Muscle layer of duodenum (tissue), 2 donors: ENCODE results near the gene SREBF2.

ENCODE experiments used
- H3K27ac ChIP-seq: one replicate; pipeline ENCODE4 v1.7.0; 2013; ENCODE audit warnings: mild to moderate bottlenecking, low read length
- H3K27me3 ChIP-seq: one replicate; pipeline ENCODE4 v1.7.0; 2013; ENCODE audit warnings: low read depth, mild to moderate bottlenecking, control low read depth, low read length
- H3K36me3 ChIP-seq, 2 donors: one replicate each; pipeline ENCODE4 v1.7.0; 2013; ENCODE audit warnings: low read length in 2 of 2, control low read depth in 1 of 2, mild to moderate bottlenecking in 1 of 2; ENCODE audit not compliant: insufficient read depth in 2 of 2, control insufficient read depth in 1 of 2
- H3K4me1 ChIP-seq, 2 donors: one replicate each; pipeline ENCODE4 v1.7.0; 2013; ENCODE audit warnings: low read length in 2 of 2, mild to moderate bottlenecking in 2 of 2, control low read depth in 1 of 2, moderate library complexity in 1 of 2; ENCODE audit not compliant: insufficient read depth in 2 of 2, control insufficient read depth in 1 of 2
- H3K4me3 ChIP-seq, 2 donors: one replicate each; pipeline ENCODE4 v1.7.0; 2013; ENCODE audit warnings: low read length in 2 of 2, low read depth in 1 of 2, mild to moderate bottlenecking in 1 of 2
- H3K9me3 ChIP-seq, 2 donors: one replicate each; pipeline ENCODE4 v1.7.0; 2013; ENCODE audit warnings: low read length in 2 of 2, control low read depth in 1 of 2, mild to moderate bottlenecking in 1 of 2; ENCODE audit not compliant: control insufficient read depth in 1 of 2
- donor health status: healthy.

SREBF2 gene

GRCh38 chr22:41888627-41889200, 55.8 kb downstream of the SREBF2 start:
- H3K36me3 ChIP-seq: peaks cover 67 to 83% of the 10 kb centered on the region in 2 donors
- no peak overlapping the region for H3K27ac ChIP-seq
- H3K4me1 ChIP-seq: no peaks in the 10 kb centered on the region
- H3K27me3 ChIP-seq: no peaks in the 10 kb centered on the region
- no peaks in the 10 kb centered on the region for H3K9me3 ChIP-seq
- no peak overlapping the region for H3K4me3 ChIP-seq

GRCh38 chr22:41891407-41891806, 58.5 kb downstream of the SREBF2 start:
- H3K4me3 ChIP-seq: no peak overlapping the region
- no peaks in the 10 kb centered on the region for H3K27me3 ChIP-seq
- H3K9me3 ChIP-seq: no peaks in the 10 kb centered on the region
- no peaks in the 10 kb centered on the region for H3K4me1 ChIP-seq
- no peak overlapping the region for H3K27ac ChIP-seq
- peaks cover 54 to 82% of the 10 kb centered on the region in 2 donors for H3K36me3 ChIP-seq

- Histone ChIP-seq H3K36me3 (peaks cover 52 to 82% of the 10 kb centered on the region in 2 donors), H3K9me3 (no peaks in the 10 kb centered on the region), H3K27me3 (no peaks in the 10 kb centered on the region), H3K27ac (no peak overlapping the region), H3K4me1 (no peaks in the 10 kb centered on the region), H3K4me3 (no peak overlapping the region)
Measured at GRCh38 chr22:41892721-41893120, 59.8 kb downstream of the SREBF2 start.

GRCh38 chr22:41893591-41894375, 60.9 kb downstream of the SREBF2 start:
- Histone ChIP-seq H3K27ac (no peak overlapping the region), H3K4me3 (no peak overlapping the region), H3K36me3 (peaks cover 48 to 86% of the 10 kb centered on the region in 2 donors), H3K9me3 (no peaks in the 10 kb centered on the region), H3K27me3 (no peaks in the 10 kb centered on the region), H3K4me1 (no peaks in the 10 kb centered on the region)

GRCh38 chr22:41898645-41899044, 65.7 kb downstream of the SREBF2 start:
- Histone ChIP-seq H3K4me1 (no peaks in the 10 kb centered on the region), H3K9me3 (no peaks in the 10 kb centered on the region), H3K36me3 (peaks cover 51 to 90% of the 10 kb centered on the region in 2 donors), H3K4me3 (no peak overlapping the region), H3K27ac (no peak overlapping the region), H3K27me3 (no peaks in the 10 kb centered on the region)

- H3K4me1 ChIP-seq: no peaks in the 10 kb centered on the region
- no peaks in the 10 kb centered on the region for H3K27me3 ChIP-seq
- H3K27ac ChIP-seq: no peak overlapping the region
- H3K4me3 ChIP-seq: no peak overlapping the region
- H3K9me3 ChIP-seq: no peaks in the 10 kb centered on the region
- H3K36me3 ChIP-seq: peaks cover 51 to 91% of the 10 kb centered on the region in 2 donors
Measured at GRCh38 chr22:41899110-41899509, 66.2 kb downstream of the SREBF2 start.

GRCh38 chr22:41899992-41900651, 67.2 kb downstream of the SREBF2 start:
- Histone ChIP-seq H3K4me3 (no peak overlapping the region), H3K9me3 (no peaks in the 10 kb centered on the region), H3K27me3 (no peaks in the 10 kb centered on the region), H3K27ac (no peak overlapping the region), H3K4me1 (no peaks in the 10 kb centered on the region), H3K36me3 (peaks cover 48 to 90% of the 10 kb centered on the region in 2 donors)

- Histone ChIP-seq H3K4me1 (no peaks in the 10 kb centered on the region), H3K27ac (no peak overlapping the region), H3K27me3 (no peaks in the 10 kb centered on the region), H3K4me3 (no peak overlapping the region), H3K9me3 (no peaks in the 10 kb centered on the region), H3K36me3 (peaks cover 48 to 93% of the 10 kb centered on the region in 2 donors)
Measured at GRCh38 chr22:41900652-41901312, 67.9 kb downstream of the SREBF2 start.

GRCh38 chr22:41902016-41902415, 69.1 kb downstream of the SREBF2 start:
- Histone ChIP-seq H3K4me3 (no peak overlapping the region), H3K36me3 (peaks cover 46 to 93% of the 10 kb centered on the region in 2 donors), H3K9me3 (no peaks in the 10 kb centered on the region), H3K4me1 (no peaks in the 10 kb centered on the region), H3K27ac (no peak overlapping the region), H3K27me3 (no peaks in the 10 kb centered on the region)

- Histone ChIP-seq H3K4me1 (no peaks in the 10 kb centered on the region), H3K9me3 (no peaks in the 10 kb centered on the region), H3K27me3 (no peaks in the 10 kb centered on the region), H3K27ac (no peak overlapping the region), H3K4me3 (no peak overlapping the region), H3K36me3 (peaks cover 40 to 87% of the 10 kb centered on the region in 2 donors)
Measured at GRCh38 chr22:41902932-41903421, 70.1 kb downstream of the SREBF2 start.
